Stimulated activated CD4-positive, alpha-beta T cell treated with anti-CD3 and anti-CD28 coated beads, Interleukin-15, amount 100 ng/mL, for 1 hour (primary cell): ENCODE data around the gene ZFC3H1.

Experiments
- DNase-seq, 2 donors: peaks; one replicate each; pipeline ENCODE4 v3.0.0-alpha.2; 2020; ENCODE audit warnings: low read depth in 1 of 2, low spot score in 1 of 2

ZFC3H1 gene

GRCh38 chr12:71639341-71639760, 24.3 kb downstream of the ZFC3H1 start:
- DNase-seq, result no peak

DNA sequence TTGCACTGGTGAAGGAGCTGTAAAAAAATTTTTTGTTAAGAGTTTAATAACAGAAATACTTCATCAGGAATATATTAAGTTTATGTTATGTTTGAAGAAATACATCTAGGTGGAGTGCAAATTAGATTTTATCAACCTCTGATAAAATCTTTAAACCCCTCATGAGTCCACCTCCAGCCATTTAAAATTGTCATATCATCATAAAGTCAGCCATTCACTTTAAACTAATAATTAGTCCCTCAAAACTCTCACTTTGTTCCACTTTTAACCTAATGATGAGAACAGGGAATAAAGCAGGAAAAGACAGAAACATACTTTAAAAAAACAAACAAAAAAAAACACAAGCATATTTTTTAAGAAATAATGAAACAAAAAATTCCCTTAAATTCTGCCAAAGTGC, 25.1 kb downstream of the ZFC3H1 start:
- DNase-seq, result no peak

- DNase-seq, result no peak
These were observed 26.9 kb downstream of the ZFC3H1 start for GRCh38 chr12:71636704-71637115.

DNA sequence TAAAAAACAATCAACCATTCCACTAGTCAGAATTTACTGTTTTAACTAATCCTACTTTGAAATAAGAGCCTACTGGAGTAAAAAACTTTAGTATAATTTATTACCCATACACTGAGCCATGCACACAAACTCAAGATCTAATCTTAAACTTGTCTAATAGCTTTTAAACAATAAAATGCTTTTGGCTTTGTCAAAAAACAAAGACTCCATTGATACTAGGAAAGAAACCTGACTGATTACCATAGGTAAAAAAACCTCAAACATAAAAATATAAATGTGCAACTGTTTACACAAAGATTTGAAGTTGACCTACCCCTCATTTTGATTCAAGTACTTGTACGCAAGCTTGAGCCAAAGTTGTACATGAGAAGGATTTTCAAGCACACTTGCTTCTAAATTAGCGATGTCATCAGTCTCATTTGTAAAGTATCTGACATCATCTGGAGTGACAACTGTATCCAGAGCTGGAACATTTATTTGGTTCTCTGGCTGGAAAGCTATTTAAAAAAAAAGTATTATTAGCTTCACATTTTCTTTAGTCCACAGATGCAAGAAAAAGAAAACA, 36.1 kb downstream of the ZFC3H1 start:
- DNase-seq, result no peak

GRCh38 chr12:71626768-71627167, 36.9 kb downstream of the ZFC3H1 start:
- no peak for DNase-seq

GRCh38 chr12:71626098-71626497, 37.5 kb downstream of the ZFC3H1 start:
- DNase-seq, result no peak

- DNase-seq, result no peak
These were observed 38.2 kb downstream of the ZFC3H1 start for GRCh38 chr12:71625476-71625875.

DNA sequence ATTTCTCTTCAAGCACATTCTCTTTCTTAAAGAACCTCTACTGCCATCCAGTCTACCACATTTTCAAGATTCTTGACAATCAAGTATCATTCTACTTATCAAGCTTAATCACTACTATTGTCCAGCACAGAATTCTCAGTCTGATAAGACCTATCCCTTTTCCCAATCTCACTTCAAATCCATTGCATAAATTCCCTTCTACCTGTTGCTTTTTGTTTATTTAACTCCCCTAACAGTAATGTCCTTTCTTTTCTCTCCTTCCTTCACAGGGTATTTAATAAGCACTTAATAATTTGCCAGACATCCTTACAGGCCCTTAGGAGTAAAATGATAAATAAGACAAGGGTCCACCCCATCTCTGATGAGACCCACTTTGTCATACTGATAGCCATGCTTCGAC, 41.7 kb downstream of the ZFC3H1 start:
- no peak for DNase-seq

DNA sequence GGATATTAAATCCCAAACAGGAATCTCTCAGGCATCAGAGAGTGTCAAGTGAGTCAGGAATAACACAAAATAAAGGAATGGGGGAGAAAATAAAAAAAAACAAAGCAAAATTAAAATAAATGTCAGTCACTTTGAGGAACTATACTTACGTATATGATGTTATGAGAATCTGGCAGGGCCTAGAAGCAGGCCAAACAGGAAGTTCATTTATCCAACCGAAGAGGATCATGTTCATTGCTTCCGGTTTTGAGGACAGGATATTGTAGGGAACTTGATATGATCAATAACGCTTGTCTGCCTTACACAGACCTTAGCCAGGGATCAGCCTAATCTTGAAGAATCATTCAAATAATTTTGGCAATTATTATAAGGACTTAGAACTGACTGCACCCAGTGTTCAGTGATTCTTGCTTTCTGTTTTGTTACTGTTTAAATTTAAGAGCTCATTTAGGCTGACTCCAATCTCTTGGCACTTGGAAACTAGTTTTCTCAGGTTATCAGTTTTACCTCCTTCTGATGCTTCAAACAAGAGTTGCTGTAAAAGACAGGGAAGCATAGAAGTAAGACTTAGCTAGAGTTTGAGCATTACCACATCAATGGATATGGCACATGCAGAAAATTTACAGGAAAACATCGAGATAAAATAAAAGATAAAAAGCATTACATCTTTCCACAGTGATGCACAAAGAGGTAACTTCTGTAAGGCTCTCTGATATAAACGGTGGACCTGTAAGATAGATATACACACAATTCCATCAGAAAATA, 53.4 kb downstream of the ZFC3H1 start:
- DNase-seq, result no peak

GRCh38 chr12:71607494-71608330, 55.9 kb downstream of the ZFC3H1 start:
- no peak for DNase-seq

GRCh38 chr12:71605039-71605438, 58.6 kb downstream of the ZFC3H1 start:
- DNase-seq, result no peak

GRCh38 chr12:71602761-71603577, 60.7 kb downstream of the ZFC3H1 start:
- no peak for DNase-seq

DNA sequence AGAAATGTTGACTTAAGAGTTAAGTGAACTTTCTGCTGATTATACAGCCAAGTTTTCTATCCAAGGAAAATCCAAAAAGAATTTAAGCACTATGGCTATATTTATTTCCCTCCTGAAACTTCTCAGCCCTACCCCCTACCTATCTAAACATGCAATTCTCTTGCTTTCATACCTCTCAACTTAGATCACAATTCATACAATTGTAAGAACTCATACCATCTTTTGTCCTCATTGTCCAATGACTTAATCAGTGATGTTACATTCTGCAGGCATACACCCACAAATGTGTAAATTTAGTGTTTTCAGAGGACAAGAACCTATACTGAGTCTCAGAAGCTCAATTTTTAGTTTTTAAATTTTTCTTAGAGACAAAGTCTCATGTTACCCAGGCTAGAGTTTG, 62.1 kb downstream of the ZFC3H1 start:
- no peak for DNase-seq

- DNase-seq, result no peak
These were observed 64.4 kb downstream of the ZFC3H1 start for GRCh38 chr12:71599210-71599609.

GRCh38 chr12:71594214-71594948, 69.3 kb downstream of the ZFC3H1 start:
- DNase-seq, result no peak

DNA sequence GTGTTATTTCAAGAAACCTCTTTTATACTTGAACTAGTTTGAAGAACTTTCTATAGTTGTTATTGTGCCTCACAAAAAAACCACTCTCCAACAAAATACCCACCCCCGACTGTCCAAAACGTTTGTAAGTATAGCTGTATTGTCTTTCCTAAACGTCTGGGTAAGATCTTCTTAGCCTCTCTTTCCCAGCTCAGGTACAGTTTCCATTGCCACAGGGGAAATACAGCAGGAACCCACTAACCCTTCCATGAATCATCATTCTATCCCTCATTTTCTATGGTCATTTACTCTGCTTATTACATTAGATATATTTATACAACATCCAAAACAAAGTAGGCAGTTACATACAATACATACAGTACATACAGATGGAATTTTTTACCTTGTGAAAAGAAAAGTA, 70.8 kb downstream of the ZFC3H1 start:
- DNase-seq, result no peak

GRCh38 chr12:71591601-71592000, 72.0 kb downstream of the ZFC3H1 start:
- no peak for DNase-seq

- no peak for DNase-seq
These were observed 74.2 kb downstream of the ZFC3H1 start for GRCh38 chr12:71589478-71589881.

DNA sequence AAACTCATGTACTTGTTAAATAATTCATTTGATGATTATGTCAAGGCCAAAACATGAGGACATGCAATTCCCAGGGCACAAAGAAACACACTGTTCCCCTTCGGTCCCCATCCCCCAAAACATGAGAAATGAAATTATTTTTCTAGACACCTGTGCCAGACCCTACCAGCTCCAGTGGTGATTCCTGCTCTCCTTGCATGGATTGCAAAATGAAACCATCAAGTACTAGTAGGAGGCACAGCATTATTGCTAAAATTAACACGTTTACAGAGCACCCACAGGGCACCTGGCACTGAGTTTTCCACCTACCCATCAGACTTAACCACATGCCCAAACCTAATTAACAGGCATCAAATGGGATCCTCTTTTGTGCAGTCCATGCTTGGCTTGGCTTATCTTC, 76.6 kb downstream of the ZFC3H1 start:
- DNase-seq, result no peak

- no peak for DNase-seq
These were observed 78.4 kb downstream of the ZFC3H1 start for GRCh38 chr12:71585218-71585617.

GRCh38 chr12:71584356-71584755, 79.3 kb downstream of the ZFC3H1 start:
- no peak for DNase-seq
